ENCODE data around the gene PKP4.
"Not testable (repeated sequence)": the region's sequence is repeated elsewhere in the genome, so short reads cannot be mapped to it uniquely, and the experiment has no call there.

Gene PKP4

GRCh38 chr2:158704724-158705465 is 248.1 kb downstream of the PKP4 start:
- H3K36me3 ChIP-seq (ENCODE audit: control insufficient read depth, insufficient read depth, low read length); H3K4me3 ChIP-seq (ENCODE audit: low read depth, low read length); H3K27me3 ChIP-seq (ENCODE audit: control insufficient read depth, insufficient read depth, low read length); H3K27ac ChIP-seq (ENCODE audit: low read depth, low read length); H3K4me1 ChIP-seq (ENCODE audit: control insufficient read depth, insufficient read depth, low read length); H3K9ac ChIP-seq (ENCODE audit: low read depth, low read length); H3K9me3 ChIP-seq (ENCODE audit: control insufficient read depth, insufficient read depth, low read length): not testable (repeated sequence)

GRCh38 chr2:158712791-158713522 is 256.2 kb downstream of the PKP4 start:
- Histone ChIP-seq H3K4me3 (ENCODE audit: low read depth, low read length) (no peak overlapping the region), H3K4me1 (ENCODE audit: control insufficient read depth, insufficient read depth, low read length) (0 out of 2 replicates have a peak, but pooled peaks cover 3% of the 10 kb centered on the region), H3K9me3 (ENCODE audit: control insufficient read depth, insufficient read depth, low read length) (0 out of 2 replicates have a peak, but pooled peaks cover 2% of the 10 kb centered on the region), H3K27me3 (ENCODE audit: control insufficient read depth, insufficient read depth, low read length) (no peaks in the 10 kb centered on the region), H3K27ac (ENCODE audit: low read depth, low read length) (no peak overlapping the region), H3K9ac (ENCODE audit: low read depth, low read length) (no peak overlapping the region), H3K36me3 (ENCODE audit: control insufficient read depth, insufficient read depth, low read length) (no peaks in the 10 kb centered on the region)

- 0 out of 2 replicates have a peak, but pooled peaks cover 3% of the 10 kb centered on the region for H3K4me1 ChIP-seq (ENCODE audit: control insufficient read depth, insufficient read depth, low read length)
- no peak overlapping the region for H3K9ac ChIP-seq (ENCODE audit: low read depth, low read length)
- H3K27me3 ChIP-seq (ENCODE audit: control insufficient read depth, insufficient read depth, low read length), result no peaks in the 10 kb centered on the region
- H3K36me3 ChIP-seq (ENCODE audit: control insufficient read depth, insufficient read depth, low read length), result no peaks in the 10 kb centered on the region
- H3K4me3 ChIP-seq (ENCODE audit: low read depth, low read length), result no peak overlapping the region
- H3K27ac ChIP-seq (ENCODE audit: low read depth, low read length), result no peak overlapping the region
- H3K9me3 ChIP-seq (ENCODE audit: control insufficient read depth, insufficient read depth, low read length), result 0 out of 2 replicates have a peak, but pooled peaks cover 2% of the 10 kb centered on the region
Observed at GRCh38 chr2:158713523-158714138, 256.9 kb downstream of the PKP4 start.

GRCh38 chr2:158714420-158714819 is 257.7 kb downstream of the PKP4 start:
- H3K4me3 ChIP-seq (ENCODE audit: low read depth, low read length), result no peak overlapping the region
- no peaks in the 10 kb centered on the region for H3K36me3 ChIP-seq (ENCODE audit: control insufficient read depth, insufficient read depth, low read length)
- H3K4me1 ChIP-seq (ENCODE audit: control insufficient read depth, insufficient read depth, low read length), result 0 out of 2 replicates have a peak, but pooled peaks cover 3% of the 10 kb centered on the region
- H3K9ac ChIP-seq (ENCODE audit: low read depth, low read length), result no peak overlapping the region
- H3K9me3 ChIP-seq (ENCODE audit: control insufficient read depth, insufficient read depth, low read length), result 0 out of 2 replicates have a peak, but pooled peaks cover 2% of the 10 kb centered on the region
- no peak overlapping the region for H3K27ac ChIP-seq (ENCODE audit: low read depth, low read length)
- no peaks in the 10 kb centered on the region for H3K27me3 ChIP-seq (ENCODE audit: control insufficient read depth, insufficient read depth, low read length)

- H3K9me3 ChIP-seq (ENCODE audit: control insufficient read depth, insufficient read depth, low read length), result 0 out of 2 replicates have a peak, but pooled peaks cover 2% of the 10 kb centered on the region
- H3K27ac ChIP-seq (ENCODE audit: low read depth, low read length), result no peak overlapping the region
- no peaks in the 10 kb centered on the region for H3K27me3 ChIP-seq (ENCODE audit: control insufficient read depth, insufficient read depth, low read length)
- 0 out of 2 replicates have a peak, but pooled peaks cover 3% of the 10 kb centered on the region for H3K4me1 ChIP-seq (ENCODE audit: control insufficient read depth, insufficient read depth, low read length)
- H3K9ac ChIP-seq (ENCODE audit: low read depth, low read length), result no peak overlapping the region
- H3K4me3 ChIP-seq (ENCODE audit: low read depth, low read length), result no peak overlapping the region
- H3K36me3 ChIP-seq (ENCODE audit: control insufficient read depth, insufficient read depth, low read length), result no peaks in the 10 kb centered on the region
Observed at GRCh38 chr2:158715357-158715756, 258.6 kb downstream of the PKP4 start.

GRCh38 chr2:158716121-158716791 is 259.5 kb downstream of the PKP4 start:
- no peaks in the 10 kb centered on the region for H3K36me3 ChIP-seq (ENCODE audit: control insufficient read depth, insufficient read depth, low read length)
- no peaks in the 10 kb centered on the region for H3K27me3 ChIP-seq (ENCODE audit: control insufficient read depth, insufficient read depth, low read length)
- H3K4me3 ChIP-seq (ENCODE audit: low read depth, low read length), result no peak overlapping the region
- 0 out of 2 replicates have a peak, but pooled peaks cover 2% of the 10 kb centered on the region for H3K9me3 ChIP-seq (ENCODE audit: control insufficient read depth, insufficient read depth, low read length)
- H3K9ac ChIP-seq (ENCODE audit: low read depth, low read length), result no peak overlapping the region
- H3K4me1 ChIP-seq (ENCODE audit: control insufficient read depth, insufficient read depth, low read length), result 0 out of 2 replicates have a peak, but pooled peaks cover 3% of the 10 kb centered on the region
- no peak overlapping the region for H3K27ac ChIP-seq (ENCODE audit: low read depth, low read length)

GRCh38 chr2:158716921-158717320 is 260.2 kb downstream of the PKP4 start:
- Histone ChIP-seq H3K4me1 (ENCODE audit: control insufficient read depth, insufficient read depth, low read length) (0 out of 2 replicates have a peak, but pooled peaks cover 3% of the 10 kb centered on the region), H3K36me3 (ENCODE audit: control insufficient read depth, insufficient read depth, low read length) (no peaks in the 10 kb centered on the region), H3K27me3 (ENCODE audit: control insufficient read depth, insufficient read depth, low read length) (no peaks in the 10 kb centered on the region), H3K27ac (ENCODE audit: low read depth, low read length) (no peak overlapping the region), H3K4me3 (ENCODE audit: low read depth, low read length) (no peak overlapping the region), H3K9ac (ENCODE audit: low read depth, low read length) (no peak overlapping the region), H3K9me3 (ENCODE audit: control insufficient read depth, insufficient read depth, low read length) (0 out of 2 replicates have a peak, but pooled peaks cover 2% of the 10 kb centered on the region)

GRCh38 chr2:158717366-158718195 is 260.8 kb downstream of the PKP4 start:
- no peak overlapping the region for H3K4me3 ChIP-seq (ENCODE audit: low read depth, low read length)
- no peaks in the 10 kb centered on the region for H3K36me3 ChIP-seq (ENCODE audit: control insufficient read depth, insufficient read depth, low read length)
- H3K27me3 ChIP-seq (ENCODE audit: control insufficient read depth, insufficient read depth, low read length), result no peaks in the 10 kb centered on the region
- H3K9ac ChIP-seq (ENCODE audit: low read depth, low read length), result no peak overlapping the region
- H3K4me1 ChIP-seq (ENCODE audit: control insufficient read depth, insufficient read depth, low read length), result 0 out of 2 replicates have a peak, but pooled peaks cover 3% of the 10 kb centered on the region
- 0 out of 2 replicates have a peak, but pooled peaks cover 2% of the 10 kb centered on the region for H3K9me3 ChIP-seq (ENCODE audit: control insufficient read depth, insufficient read depth, low read length)
- no peak overlapping the region for H3K27ac ChIP-seq (ENCODE audit: low read depth, low read length)

GRCh38 chr2:158718196-158718585 is 261.4 kb downstream of the PKP4 start:
- H3K27ac ChIP-seq (ENCODE audit: low read depth, low read length), result no peak overlapping the region
- H3K27me3 ChIP-seq (ENCODE audit: control insufficient read depth, insufficient read depth, low read length), result no peaks in the 10 kb centered on the region
- no peak overlapping the region for H3K9ac ChIP-seq (ENCODE audit: low read depth, low read length)
- no peak overlapping the region for H3K4me3 ChIP-seq (ENCODE audit: low read depth, low read length)
- 0 out of 2 replicates have a peak, but pooled peaks cover 1% of the 10 kb centered on the region for H3K9me3 ChIP-seq (ENCODE audit: control insufficient read depth, insufficient read depth, low read length)
- no peaks in the 10 kb centered on the region for H3K36me3 ChIP-seq (ENCODE audit: control insufficient read depth, insufficient read depth, low read length)
- 0 out of 2 replicates have a peak, but pooled peaks cover 3% of the 10 kb centered on the region for H3K4me1 ChIP-seq (ENCODE audit: control insufficient read depth, insufficient read depth, low read length)

- no peak overlapping the region for H3K4me3 ChIP-seq (ENCODE audit: low read depth, low read length)
- H3K9ac ChIP-seq (ENCODE audit: low read depth, low read length), result no peak overlapping the region
- no peak overlapping the region for H3K27ac ChIP-seq (ENCODE audit: low read depth, low read length)
- H3K36me3 ChIP-seq (ENCODE audit: control insufficient read depth, insufficient read depth, low read length), result no peaks in the 10 kb centered on the region
- H3K4me1 ChIP-seq (ENCODE audit: control insufficient read depth, insufficient read depth, low read length), result 0 out of 2 replicates have a peak, but pooled peaks cover 3% of the 10 kb centered on the region
- no peaks in the 10 kb centered on the region for H3K27me3 ChIP-seq (ENCODE audit: control insufficient read depth, insufficient read depth, low read length)
- H3K9me3 ChIP-seq (ENCODE audit: control insufficient read depth, insufficient read depth, low read length), result no peaks in the 10 kb centered on the region
Observed at GRCh38 chr2:158718851-158719250, 262.1 kb downstream of the PKP4 start.
